ENCODE results near the gene BCDIN3D.

GRCh38 chr12:49838973-49839633 is 3.8 kb downstream of the BCDIN3D start:
- TF ChIP-seq CTCF (IDR thresholded peaks at IDR 0.05; ENCODE audit: low read depth, low read length, missing input control) (peak; percentile 72), RAD21 (IDR thresholded peaks at IDR 0.05) (peak; percentile 86 to 89), JUND (IDR thresholded peaks at IDR 0.05) (no peak), RXRA (IDR thresholded peaks at IDR 0.05) (no peak), YY1 (IDR thresholded peaks at IDR 0.05) (no peak), GABPA (IDR thresholded peaks at IDR 0.05 in 1 of 2, conservative IDR thresholded peaks at IDR 0.05 in 1 of 2) (no peak), TAF1 (conservative IDR thresholded peaks at IDR 0.05) (no peak), HNF4G (IDR thresholded peaks at IDR 0.05) (no peak), NR2F2 (IDR thresholded peaks at IDR 0.05) (no peak), ZBTB33 (IDR thresholded peaks at IDR 0.05) (no peak)
- TF ChIP-seq, protein P1, sequence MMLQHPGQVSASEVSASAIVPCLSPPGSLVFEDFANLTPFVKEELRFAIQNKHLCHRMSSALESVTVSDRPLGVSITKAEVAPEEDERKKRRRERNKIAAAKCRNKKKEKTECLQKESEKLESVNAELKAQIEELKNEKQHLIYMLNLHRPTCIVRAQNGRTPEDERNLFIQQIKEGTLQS (IDR thresholded peaks at IDR 0.05), result no peak
- TF ChIP-seq, protein P2, sequence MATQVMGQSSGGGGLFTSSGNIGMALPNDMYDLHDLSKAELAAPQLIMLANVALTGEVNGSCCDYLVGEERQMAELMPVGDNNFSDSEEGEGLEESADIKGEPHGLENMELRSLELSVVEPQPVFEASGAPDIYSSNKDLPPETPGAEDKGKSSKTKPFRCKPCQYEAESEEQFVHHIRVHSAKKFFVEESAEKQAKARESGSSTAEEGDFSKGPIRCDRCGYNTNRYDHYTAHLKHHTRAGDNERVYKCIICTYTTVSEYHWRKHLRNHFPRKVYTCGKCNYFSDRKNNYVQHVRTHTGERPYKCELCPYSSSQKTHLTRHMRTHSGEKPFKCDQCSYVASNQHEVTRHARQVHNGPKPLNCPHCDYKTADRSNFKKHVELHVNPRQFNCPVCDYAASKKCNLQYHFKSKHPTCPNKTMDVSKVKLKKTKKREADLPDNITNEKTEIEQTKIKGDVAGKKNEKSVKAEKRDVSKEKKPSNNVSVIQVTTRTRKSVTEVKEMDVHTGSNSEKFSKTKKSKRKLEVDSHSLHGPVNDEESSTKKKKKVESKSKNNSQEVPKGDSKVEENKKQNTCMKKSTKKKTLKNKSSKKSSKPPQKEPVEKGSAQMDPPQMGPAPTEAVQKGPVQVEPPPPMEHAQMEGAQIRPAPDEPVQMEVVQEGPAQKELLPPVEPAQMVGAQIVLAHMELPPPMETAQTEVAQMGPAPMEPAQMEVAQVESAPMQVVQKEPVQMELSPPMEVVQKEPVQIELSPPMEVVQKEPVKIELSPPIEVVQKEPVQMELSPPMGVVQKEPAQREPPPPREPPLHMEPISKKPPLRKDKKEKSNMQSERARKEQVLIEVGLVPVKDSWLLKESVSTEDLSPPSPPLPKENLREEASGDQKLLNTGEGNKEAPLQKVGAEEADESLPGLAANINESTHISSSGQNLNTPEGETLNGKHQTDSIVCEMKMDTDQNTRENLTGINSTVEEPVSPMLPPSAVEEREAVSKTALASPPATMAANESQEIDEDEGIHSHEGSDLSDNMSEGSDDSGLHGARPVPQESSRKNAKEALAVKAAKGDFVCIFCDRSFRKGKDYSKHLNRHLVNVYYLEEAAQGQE (IDR thresholded peaks at IDR 0.05), result no peak
- TF ChIP-seq, protein P3, sequence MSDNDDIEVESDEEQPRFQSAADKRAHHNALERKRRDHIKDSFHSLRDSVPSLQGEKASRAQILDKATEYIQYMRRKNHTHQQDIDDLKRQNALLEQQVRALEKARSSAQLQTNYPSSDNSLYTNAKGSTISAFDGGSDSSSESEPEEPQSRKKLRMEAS (IDR thresholded peaks at IDR 0.05), result no peak
